ENCODE data around the gene ZSWIM4. TPM values are rescaled to one million over a fixed set of nuclear protein-coding genes. Genes with fewer than 3 reads are reported as not detected.

ZSWIM4 gene
- polyA plus RNA-seq, 1 of the 3 experiments (the other 2 are of a cell fraction): 4.7 TPM

DNA sequence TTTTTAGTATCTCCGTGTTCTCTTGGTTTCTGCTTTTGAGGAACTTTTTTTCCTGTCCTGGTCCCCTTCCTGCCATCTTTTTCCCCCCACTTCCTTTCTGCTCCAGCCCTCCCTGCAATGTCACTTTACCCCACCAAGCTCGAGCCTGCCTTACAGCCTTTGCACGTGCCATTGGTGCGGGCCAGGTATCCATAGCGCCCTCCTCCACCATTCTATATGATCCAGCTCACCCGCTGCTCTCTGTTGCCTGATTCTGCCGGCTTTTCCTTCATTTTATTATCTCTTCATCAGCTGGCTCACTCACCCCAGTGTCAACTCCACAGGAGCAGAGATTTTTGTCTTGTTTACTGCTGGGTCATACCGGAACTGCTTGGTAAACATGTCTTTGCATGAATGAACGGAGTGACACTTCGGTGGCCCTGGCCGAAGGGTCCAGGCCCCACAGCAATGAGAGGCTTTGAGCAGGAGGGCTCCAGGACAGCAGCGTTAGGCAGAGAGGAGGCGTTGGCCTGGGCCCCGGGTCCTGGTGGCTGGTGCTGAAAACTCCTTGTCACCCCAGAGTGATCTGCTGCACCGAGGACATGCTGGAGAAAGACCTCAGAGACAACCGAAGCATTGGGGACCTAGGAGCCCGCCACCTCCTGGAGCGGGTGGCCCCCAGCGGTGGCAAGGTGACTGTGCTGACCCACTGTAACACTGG is 29.7 kb upstream of the ZSWIM4 start:
- Histone ChIP-seq H3K9ac (peak overlapping the region; percentile 57), H3K36me3 (replicated peaks in 1 of 2; ENCODE audit: control insufficient read depth in 1 of 2, insufficient read depth in 2 of 2, low read length in 1 of 2) (peaks cover 15 to 20% of the 10 kb centered on the region in 2 experiments), H4K20me1 (ENCODE audit: insufficient read depth) (no peaks in the 10 kb centered on the region), H3K79me2 (ENCODE audit: insufficient read depth) (peaks cover 36% of the 10 kb centered on the region; the same call in 1 of the 2 replicates), H2AFZ (ENCODE audit: low read depth) (peak overlapping the region; percentile 56; the same call in 1 of the 2 replicates), H3K4me1 (ENCODE audit: control insufficient read depth in 1 of 2, insufficient read depth in 2 of 2, low read depth in 1 of 2, low read length in 1 of 2) (peaks cover 5 to 11% of the 10 kb centered on the region in 2 experiments; a peak in 2 of 4 replicates), H3K4me3 (ENCODE audit: low read depth in 2 of 2, low read length in 1 of 2) (peak overlapping the region; percentile 63 to 69), H3K9me3 (no peaks in the 10 kb centered on the region), H3K27me3 (ENCODE audit: insufficient read depth) (no peaks in the 10 kb centered on the region), H3F3A (replicated peaks; ENCODE audit: insufficient read depth) (peaks cover 4% of the 10 kb centered on the region), H3K4me2 (peak overlapping the region; percentile 71), H3K9me2 (no peaks in the 10 kb centered on the region), H3K27ac (ENCODE audit: low read depth in 2 of 2, low read length in 1 of 2) (peak overlapping the region; percentile 6 to 15; a peak in 2 of 4 replicates)
- 52% methylated on average over 16 of the region's 19 CpGs for WGBS (ENCODE audit: low lambda C conversion rate)
- TF ChIP-seq TEAD4 (IDR thresholded peaks at IDR 0.05; ENCODE audit: borderline replicate concordance, insufficient read depth) (no peak), MXI1 (IDR thresholded peaks at IDR 0.05; ENCODE audit: low read depth, low read length) (peak; percentile 29; the same call in 1 of the 2 replicates)
- TF ChIP-seq, protein P1, sequence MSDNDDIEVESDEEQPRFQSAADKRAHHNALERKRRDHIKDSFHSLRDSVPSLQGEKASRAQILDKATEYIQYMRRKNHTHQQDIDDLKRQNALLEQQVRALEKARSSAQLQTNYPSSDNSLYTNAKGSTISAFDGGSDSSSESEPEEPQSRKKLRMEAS (IDR thresholded peaks at IDR 0.05; ENCODE audit: low read depth): 0 out of 2 replicates have a peak, but pooled peaks have one; percentile 33
- ChIA-PET POLR2A (interaction anchor here (1.0 to 1.6 kb wide), 3 partner anchors 8 to 315 kb away, joined by 3 to 23 read pairs (median 4); partner anchors contain the start of gene C19orf53), CTCF (interaction anchor here (2.6 kb wide), 1 partner anchor 96 kb away, joined by 11 read pairs; no protein-coding TSS in a partner anchor)
- peak; percentile 52 for DNase-seq

DNA sequence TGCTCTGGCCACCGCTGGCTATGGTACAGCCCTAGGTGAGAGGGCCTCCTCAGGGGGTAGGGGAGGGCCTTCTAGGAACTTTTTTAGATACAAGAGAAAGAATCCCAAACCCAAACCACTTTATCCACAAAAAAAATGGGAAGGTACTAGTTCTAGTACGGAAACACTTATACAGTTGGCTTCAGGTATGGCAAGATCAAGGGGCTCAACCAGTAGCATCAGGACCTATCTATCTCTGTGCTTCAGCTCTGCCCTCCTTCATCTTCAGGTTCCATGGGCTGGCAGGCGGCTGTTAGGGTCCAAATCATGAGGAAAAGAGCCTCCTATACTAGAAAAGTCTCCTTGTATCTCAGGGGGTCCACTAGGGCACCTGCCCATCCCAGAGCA is 29.2 kb upstream of the ZSWIM4 start:
- H3K4me2 ChIP-seq: peak overlapping the region; percentile 71; the same call in 1 of the 2 replicates
- no peaks in the 10 kb centered on the region for H4K20me1 ChIP-seq (ENCODE audit: insufficient read depth)
- H3F3A ChIP-seq (replicated peaks; ENCODE audit: insufficient read depth): peaks cover 4% of the 10 kb centered on the region
- ChIA-PET CTCF (no interaction called here), POLR2A (no interaction called here)
- no peak overlapping the region; a peak in 1 of 4 replicates for H3K4me3 ChIP-seq (ENCODE audit: low read depth in 2 of 2, low read length in 1 of 2)
- 97% methylated on average over 3 of the region's 3 CpGs for WGBS (ENCODE audit: low lambda C conversion rate)
- no peak overlapping the region for H2AFZ ChIP-seq (ENCODE audit: low read depth)
- DNase-seq: no peak
- H3K79me2 ChIP-seq (ENCODE audit: insufficient read depth): peaks cover 36% of the 10 kb centered on the region; the same call in 1 of the 2 replicates
- peaks cover 15 to 22% of the 10 kb centered on the region in 2 experiments for H3K36me3 ChIP-seq (replicated peaks in 1 of 2; ENCODE audit: control insufficient read depth in 1 of 2, insufficient read depth in 2 of 2, low read length in 1 of 2)
- H3K9ac ChIP-seq: no peak overlapping the region
- H3K27me3 ChIP-seq (ENCODE audit: insufficient read depth): no peaks in the 10 kb centered on the region
- no peak overlapping the region for H3K27ac ChIP-seq (ENCODE audit: low read depth in 2 of 2, low read length in 1 of 2)
- peaks cover 5 to 11% of the 10 kb centered on the region in 2 experiments; a peak in 2 of 4 replicates for H3K4me1 ChIP-seq (ENCODE audit: control insufficient read depth in 1 of 2, insufficient read depth in 2 of 2, low read depth in 1 of 2, low read length in 1 of 2)
- TF ChIP-seq TCF12 (IDR thresholded peaks at IDR 0.05) (no peak), SIN3A (IDR thresholded peaks at IDR 0.05; ENCODE audit: borderline replicate concordance, low read depth, low read length) (no peak), TEAD4 (IDR thresholded peaks at IDR 0.05; ENCODE audit: borderline replicate concordance, insufficient read depth) (no peak), TAF1 (IDR thresholded peaks at IDR 0.05; ENCODE audit: borderline replicate concordance, low read depth, low read length) (no peak), RFX5 (IDR thresholded peaks at IDR 0.05; ENCODE audit: low read length) (no peak), FOXJ3 (CRISPR knock-in tag; IDR thresholded peaks at IDR 0.05) (no peak), MXI1 (IDR thresholded peaks at IDR 0.05; ENCODE audit: low read depth, low read length) (no peak), NRF1 (IDR thresholded peaks at IDR 0.05; ENCODE audit: low read depth, low read length) (no peak), POLR2AphosphoS5 (IDR thresholded peaks at IDR 0.05; ENCODE audit: low read depth, low read length) (no peak), YY1 (IDR thresholded peaks at IDR 0.05; ENCODE audit: low read depth) (no peak)
- TF ChIP-seq, protein P2, sequence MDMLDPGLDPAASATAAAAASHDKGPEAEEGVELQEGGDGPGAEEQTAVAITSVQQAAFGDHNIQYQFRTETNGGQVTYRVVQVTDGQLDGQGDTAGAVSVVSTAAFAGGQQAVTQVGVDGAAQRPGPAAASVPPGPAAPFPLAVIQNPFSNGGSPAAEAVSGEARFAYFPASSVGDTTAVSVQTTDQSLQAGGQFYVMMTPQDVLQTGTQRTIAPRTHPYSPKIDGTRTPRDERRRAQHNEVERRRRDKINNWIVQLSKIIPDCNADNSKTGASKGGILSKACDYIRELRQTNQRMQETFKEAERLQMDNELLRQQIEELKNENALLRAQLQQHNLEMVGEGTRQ (IDR thresholded peaks at IDR 0.05; ENCODE audit: borderline replicate concordance, low read depth, low read length): no peak
- TF ChIP-seq, protein P3, sequence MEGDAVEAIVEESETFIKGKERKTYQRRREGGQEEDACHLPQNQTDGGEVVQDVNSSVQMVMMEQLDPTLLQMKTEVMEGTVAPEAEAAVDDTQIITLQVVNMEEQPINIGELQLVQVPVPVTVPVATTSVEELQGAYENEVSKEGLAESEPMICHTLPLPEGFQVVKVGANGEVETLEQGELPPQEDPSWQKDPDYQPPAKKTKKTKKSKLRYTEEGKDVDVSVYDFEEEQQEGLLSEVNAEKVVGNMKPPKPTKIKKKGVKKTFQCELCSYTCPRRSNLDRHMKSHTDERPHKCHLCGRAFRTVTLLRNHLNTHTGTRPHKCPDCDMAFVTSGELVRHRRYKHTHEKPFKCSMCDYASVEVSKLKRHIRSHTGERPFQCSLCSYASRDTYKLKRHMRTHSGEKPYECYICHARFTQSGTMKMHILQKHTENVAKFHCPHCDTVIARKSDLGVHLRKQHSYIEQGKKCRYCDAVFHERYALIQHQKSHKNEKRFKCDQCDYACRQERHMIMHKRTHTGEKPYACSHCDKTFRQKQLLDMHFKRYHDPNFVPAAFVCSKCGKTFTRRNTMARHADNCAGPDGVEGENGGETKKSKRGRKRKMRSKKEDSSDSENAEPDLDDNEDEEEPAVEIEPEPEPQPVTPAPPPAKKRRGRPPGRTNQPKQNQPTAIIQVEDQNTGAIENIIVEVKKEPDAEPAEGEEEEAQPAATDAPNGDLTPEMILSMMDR (IDR thresholded peaks at IDR 0.05): no peak
- TF ChIP-seq, protein P4, sequence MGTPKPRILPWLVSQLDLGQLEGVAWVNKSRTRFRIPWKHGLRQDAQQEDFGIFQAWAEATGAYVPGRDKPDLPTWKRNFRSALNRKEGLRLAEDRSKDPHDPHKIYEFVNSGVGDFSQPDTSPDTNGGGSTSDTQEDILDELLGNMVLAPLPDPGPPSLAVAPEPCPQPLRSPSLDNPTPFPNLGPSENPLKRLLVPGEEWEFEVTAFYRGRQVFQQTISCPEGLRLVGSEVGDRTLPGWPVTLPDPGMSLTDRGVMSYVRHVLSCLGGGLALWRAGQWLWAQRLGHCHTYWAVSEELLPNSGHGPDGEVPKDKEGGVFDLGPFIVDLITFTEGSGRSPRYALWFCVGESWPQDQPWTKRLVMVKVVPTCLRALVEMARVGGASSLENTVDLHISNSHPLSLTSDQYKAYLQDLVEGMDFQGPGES (IDR thresholded peaks at IDR 0.05; ENCODE audit: low read depth, low read length): no peak
- TF ChIP-seq, protein P5, sequence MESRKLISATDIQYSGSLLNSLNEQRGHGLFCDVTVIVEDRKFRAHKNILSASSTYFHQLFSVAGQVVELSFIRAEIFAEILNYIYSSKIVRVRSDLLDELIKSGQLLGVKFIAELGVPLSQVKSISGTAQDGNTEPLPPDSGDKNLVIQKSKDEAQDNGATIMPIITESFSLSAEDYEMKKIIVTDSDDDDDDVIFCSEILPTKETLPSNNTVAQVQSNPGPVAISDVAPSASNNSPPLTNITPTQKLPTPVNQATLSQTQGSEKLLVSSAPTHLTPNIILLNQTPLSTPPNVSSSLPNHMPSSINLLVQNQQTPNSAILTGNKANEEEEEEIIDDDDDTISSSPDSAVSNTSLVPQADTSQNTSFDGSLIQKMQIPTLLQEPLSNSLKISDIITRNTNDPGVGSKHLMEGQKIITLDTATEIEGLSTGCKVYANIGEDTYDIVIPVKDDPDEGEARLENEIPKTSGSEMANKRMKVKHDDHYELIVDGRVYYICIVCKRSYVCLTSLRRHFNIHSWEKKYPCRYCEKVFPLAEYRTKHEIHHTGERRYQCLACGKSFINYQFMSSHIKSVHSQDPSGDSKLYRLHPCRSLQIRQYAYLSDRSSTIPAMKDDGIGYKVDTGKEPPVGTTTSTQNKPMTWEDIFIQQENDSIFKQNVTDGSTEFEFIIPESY (IDR thresholded peaks at IDR 0.05; ENCODE audit: borderline replicate concordance, low read depth): no peak
- H3K9me3 ChIP-seq: no peaks in the 10 kb centered on the region
- H3K9me2 ChIP-seq: no peaks in the 10 kb centered on the region

Measured in SK-N-SH (cell line).